Fibroblast of pulmonary artery (primary cell): ENCODE measurements around the gene DNAJB11.
"Not testable (repeated sequence)": the region's sequence is repeated elsewhere in the genome, so short reads cannot be mapped to it uniquely, and the experiment has no call there.

Source experiments
- DNase-seq: peaks from one replicate; pipeline ENCODE4 v3.0.0-alpha.2; 2010; ENCODE audit warnings: low read depth
- H3K4me3 ChIP-seq: replicated peaks from 2 replicates; pipeline ENCODE4 v1.5.1; 2011; ENCODE audit warnings: low read depth, mild to moderate bottlenecking, control low read depth, low read length, moderate library complexity
- CTCF ChIP-seq: IDR thresholded peaks from 2 replicates; pipeline ENCODE4 v1.5.1; 2011; ENCODE audit warnings: mild to moderate bottlenecking, control low read depth, low read length, inconsistent platforms; ENCODE audit errors: missing control alignments

Gene DNAJB11

GRCh38 chr3:186627852-186628414 lies 57.4 kb downstream of the DNAJB11 start:
- no peak for DNase-seq
- TF ChIP-seq CTCF: no peak
- H3K4me3 ChIP-seq: no peak overlapping the region

- TF ChIP-seq CTCF: no peak
- no peak for DNase-seq
- no peak overlapping the region for H3K4me3 ChIP-seq
Observed at GRCh38 chr3:186628756-186629155, 58.2 kb downstream of the DNAJB11 start.

GRCh38 chr3:186630950-186631641 lies 60.6 kb downstream of the DNAJB11 start:
- H3K4me3 ChIP-seq: no peak overlapping the region
- TF ChIP-seq CTCF: no peak
- DNase-seq: no peak

- H3K4me3 ChIP-seq: no peak overlapping the region
- TF ChIP-seq CTCF: no peak
- no peak for DNase-seq
Observed at GRCh38 chr3:186633481-186633880, 63.0 kb downstream of the DNAJB11 start.

- not testable (repeated sequence) for H3K4me3 ChIP-seq, DNase-seq
Observed at GRCh38 chr3:186634207-186634606, 63.7 kb downstream of the DNAJB11 start.
